ENCODE data around the gene CYTH1.

CYTH1 gene

GRCh38 chr17:78705071-78705470 lies 77.0 kb downstream of the CYTH1 start:
- no peak for TF ChIP-seq CTCF (conservative IDR thresholded peaks at IDR 0.05; ENCODE audit: control insufficient read depth, insufficient read depth, low read depth, low read length)
- DNase-seq (ENCODE audit: low read depth), result no peak
- no peak overlapping the region for H3K4me3 ChIP-seq (ENCODE audit: control insufficient read depth, low read depth, low read length)

GRCh38 chr17:78704594-78704993 lies 77.5 kb downstream of the CYTH1 start:
- H3K4me3 ChIP-seq (ENCODE audit: control insufficient read depth, low read depth, low read length), result no peak overlapping the region
- DNase-seq (ENCODE audit: low read depth), result no peak
- no peak for TF ChIP-seq CTCF (conservative IDR thresholded peaks at IDR 0.05; ENCODE audit: control insufficient read depth, insufficient read depth, low read depth, low read length)

GRCh38 chr17:78697554-78698343 lies 84.3 kb downstream of the CYTH1 start:
- H3K4me3 ChIP-seq (ENCODE audit: control insufficient read depth, low read depth, low read length), result no peak overlapping the region
- DNase-seq (ENCODE audit: low read depth), result peak; percentile 75
- no peak for TF ChIP-seq CTCF (conservative IDR thresholded peaks at IDR 0.05; ENCODE audit: control insufficient read depth, insufficient read depth, low read depth, low read length)

- H3K4me3 ChIP-seq (ENCODE audit: control insufficient read depth, low read depth, low read length), result no peak overlapping the region
- no peak for TF ChIP-seq CTCF (conservative IDR thresholded peaks at IDR 0.05; ENCODE audit: control insufficient read depth, insufficient read depth, low read depth, low read length)
- DNase-seq (ENCODE audit: low read depth), result no peak
Measured at GRCh38 chr17:78697122-78697521, 85.0 kb downstream of the CYTH1 start.

GRCh38 chr17:78696016-78696982 lies 85.8 kb downstream of the CYTH1 start:
- no peak for TF ChIP-seq CTCF (conservative IDR thresholded peaks at IDR 0.05; ENCODE audit: control insufficient read depth, insufficient read depth, low read depth, low read length)

GRCh38 chr17:78694805-78695531 lies 87.1 kb downstream of the CYTH1 start:
- no peak for DNase-seq (ENCODE audit: low read depth)
- TF ChIP-seq CTCF (conservative IDR thresholded peaks at IDR 0.05; ENCODE audit: control insufficient read depth, insufficient read depth, low read depth, low read length), result no peak

More at GRCh38 chr17:78696016-78696982, 85.8 kb downstream of the CYTH1 start:
- no peak overlapping the region for H3K4me3 ChIP-seq (ENCODE audit: control insufficient read depth, low read depth, low read length)
- no peak for DNase-seq (ENCODE audit: low read depth)

More at GRCh38 chr17:78694805-78695531, 87.1 kb downstream of the CYTH1 start:
- H3K4me3 ChIP-seq (ENCODE audit: control insufficient read depth, low read depth, low read length), result no peak overlapping the region
